Neural progenitor cell (in vitro differentiated cells): ENCODE measurements around the gene REPS1. TPM values are rescaled to one million over a fixed set of nuclear protein-coding genes. Genes with fewer than 3 reads are reported as not detected.

Source experiments
- DNase-seq: peaks from one replicate; pipeline ENCODE4 v3.0.0-alpha.2; 2016; ENCODE audit warnings: low spot score
- H2AFZ ChIP-seq: fragments of 200-600 bp; sonication (generic); replicated peaks from 2 replicates; pipeline ENCODE4 v1.6.1; 2016; ENCODE audit warnings: antibody characterized with exemption
- H3F3A ChIP-seq: fragments of 200-600 bp; sonication (generic); 2 replicates; pipeline ENCODE4 v1.6.1; 2016; ENCODE audit warnings: antibody characterized with exemption, low read depth
- H3K27ac ChIP-seq: fragments of 200-600 bp; sonication (generic); 2 replicates; pipeline ENCODE4 v1.5.1; 2016; ENCODE audit warnings: mild to moderate bottlenecking
- H3K27me3 ChIP-seq: fragments of 200-600 bp; sonication (generic); 2 replicates; pipeline ENCODE4 v1.6.1; 2016; ENCODE audit warnings: mild to moderate bottlenecking, moderate library complexity
- H3K36me3 ChIP-seq: fragments of 200-600 bp; sonication (generic); 2 replicates; pipeline ENCODE4 v1.5.1; 2016
- H3K4me1 ChIP-seq: fragments of 200-600 bp; sonication (generic); 2 replicates; pipeline ENCODE4 v1.6.1; 2016; ENCODE audit warnings: mixed run types
- H3K4me2 ChIP-seq: fragments of 200-600 bp; sonication (generic); 2 replicates; pipeline ENCODE4 v1.6.1; 2016
- H3K4me3 ChIP-seq: fragments of 200-600 bp; sonication (generic); 2 replicates; pipeline ENCODE4 v1.5.1; 2016
- H3K79me2 ChIP-seq: fragments of 200-600 bp; sonication (generic); 2 replicates; pipeline ENCODE4 v1.6.1; 2016; ENCODE audit warnings: low read depth
- H3K9ac ChIP-seq: fragments of 200-600 bp; sonication (generic); 2 replicates; pipeline ENCODE4 v1.6.1; 2016
- H3K9me3 ChIP-seq: fragments of 200-600 bp; sonication (generic); 2 replicates; pipeline ENCODE4 v1.5.1; 2016; ENCODE audit warnings: low read depth
- H4K20me1 ChIP-seq: fragments of 200-600 bp; sonication (generic); 2 replicates; pipeline ENCODE4 v1.6.1; 2016; ENCODE audit warnings: low read depth
- H3K27ac Mint-ChIP-seq: 3 replicates; pipeline ENCODE4 v1.8.0; 2021; ENCODE audit warnings: mixed read lengths
- H3K27me3 Mint-ChIP-seq: 2 replicates; pipeline ENCODE4 v1.8.0; 2022; ENCODE audit warnings: low read depth, mild to moderate bottlenecking, inconsistent platforms, moderate library complexity, mixed read lengths; ENCODE audit not compliant: insufficient read depth
- H3K36me3 Mint-ChIP-seq: 3 replicates; pipeline ENCODE4 v1.8.0; 2021; ENCODE audit warnings: mixed read lengths
- H3K4me1 Mint-ChIP-seq: 3 replicates; pipeline ENCODE4 v1.8.0; 2021; ENCODE audit warnings: mixed read lengths
- H3K4me3 Mint-ChIP-seq: 3 replicates; pipeline ENCODE4 v1.8.0; 2021; ENCODE audit warnings: mild to moderate bottlenecking, moderate library complexity, mixed read lengths
- H3K9me3 Mint-ChIP-seq: 3 replicates; pipeline ENCODE4 v1.8.0; 2020; ENCODE audit warnings: mixed read lengths
- CTCF ChIP-seq: fragments of 200-600 bp; sonication (generic); IDR thresholded peaks from 2 replicates; pipeline ENCODE4 v1.5.1; 2017; ENCODE audit warnings: antibody characterized with exemption, mild to moderate bottlenecking
- EZH2 ChIP-seq: fragments of 200-600 bp; sonication (generic); IDR thresholded peaks from 2 replicates; pipeline ENCODE4 v1.6.1; 2017; ENCODE audit warnings: antibody characterized with exemption, mild to moderate bottlenecking, moderate library complexity
- EZH2phosphoT487 ChIP-seq: fragments of 200-600 bp; sonication (generic); IDR thresholded peaks from 2 replicates; pipeline ENCODE4 v1.6.1; 2017; ENCODE audit warnings: antibody characterized with exemption
- total RNA-seq: library from RNA; depleted of rRNA; stranded (reverse); fragments of >200 nt; gene quantifications from 2 replicates; pipeline ENCODE4 v1.2.3, GENCODE V29; 2015; ENCODE audit warnings: low replicate concordance

REPS1 gene
- total RNA-seq, 1 donor from 2014 or later = 97.5 TPM

DNA sequence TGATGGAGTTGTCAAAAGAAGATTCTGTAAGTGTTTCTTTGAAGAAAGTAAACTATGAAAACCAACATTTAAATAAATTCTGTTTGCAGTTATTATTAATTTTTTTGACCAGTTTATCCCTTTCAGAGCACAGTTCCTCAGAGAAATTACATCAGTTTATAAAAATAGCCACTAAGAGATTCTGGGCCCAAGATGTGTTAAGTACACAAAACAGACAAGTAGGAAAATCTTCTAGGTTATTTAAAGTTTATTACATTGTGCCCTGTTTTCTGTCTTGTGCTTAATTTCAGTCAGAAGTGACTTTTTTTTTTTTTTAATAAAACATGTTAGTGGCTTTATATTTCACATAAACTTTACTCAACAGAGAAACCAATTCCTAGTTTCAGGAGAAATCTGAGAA lies 119.9 kb downstream of the REPS1 start:
- Histone ChIP-seq H3K4me3 (no peak overlapping the region), H3K36me3 (no peaks in the 10 kb centered on the region), H3K9me3 (no peaks in the 10 kb centered on the region), H3F3A (no peaks in the 10 kb centered on the region), H3K27me3 (no peaks in the 10 kb centered on the region), H2AFZ (peak overlapping the region; percentile 98), H3K9ac (no peak overlapping the region), H4K20me1 (no peaks in the 10 kb centered on the region), H3K79me2 (no peaks in the 10 kb centered on the region), H3K4me2 (no peak overlapping the region), H3K27ac (no peak overlapping the region), H3K4me1 (peaks cover 10% of the 10 kb centered on the region)
- no peaks in the 10 kb centered on the region for H3K36me3 Mint-ChIP-seq
- no peak overlapping the region for H3K4me3 Mint-ChIP-seq
- no peak for TF ChIP-seq EZH2
- no peak for TF ChIP-seq EZH2phosphoT487
- no peak for TF ChIP-seq CTCF
- no peak for DNase-seq
- no peaks in the 10 kb centered on the region for H3K27me3 Mint-ChIP-seq
- H3K4me1 Mint-ChIP-seq = peaks cover 19% of the 10 kb centered on the region
- H3K27ac Mint-ChIP-seq = no peak overlapping the region
- H3K9me3 Mint-ChIP-seq = no peaks in the 10 kb centered on the region

DNA sequence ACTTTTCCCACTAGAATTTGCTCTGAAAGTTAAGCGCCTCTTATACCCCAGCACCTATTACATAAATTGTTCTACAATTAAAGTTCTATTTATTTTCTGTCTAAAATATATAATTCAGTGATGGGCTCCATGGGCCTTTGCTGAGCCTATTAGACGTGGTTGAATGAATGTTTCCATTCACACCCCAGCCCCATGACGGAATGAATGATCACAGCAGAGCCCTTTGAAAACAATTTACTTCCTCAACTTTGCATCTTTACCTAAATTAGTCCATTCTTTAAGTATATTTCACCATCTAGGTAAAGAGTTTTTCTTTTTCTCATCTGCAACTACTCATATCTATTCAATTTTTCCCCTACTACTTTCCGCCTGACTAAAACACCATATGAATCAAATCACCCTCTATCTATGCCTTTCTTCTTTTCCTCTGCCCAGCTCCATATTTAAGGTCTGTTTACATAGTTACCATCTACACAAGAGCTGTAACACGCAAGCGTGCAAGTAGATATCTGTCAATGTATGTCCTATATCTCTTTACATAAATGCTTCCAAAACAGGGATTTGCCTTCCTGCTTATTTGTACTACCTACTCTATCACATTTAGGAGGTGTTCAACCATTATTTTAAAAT lies 122.5 kb downstream of the REPS1 start:
- Histone ChIP-seq H3K9ac (no peak overlapping the region), H3K4me1 (peaks cover 10% of the 10 kb centered on the region), H3K79me2 (no peaks in the 10 kb centered on the region), H3K9me3 (no peaks in the 10 kb centered on the region), H3K36me3 (no peaks in the 10 kb centered on the region), H4K20me1 (no peaks in the 10 kb centered on the region), H3K27ac (no peak overlapping the region), H3K27me3 (no peaks in the 10 kb centered on the region), H3K4me3 (no peak overlapping the region), H3K4me2 (no peak overlapping the region), H2AFZ (no peak overlapping the region), H3F3A (no peaks in the 10 kb centered on the region)
- TF ChIP-seq EZH2phosphoT487 (no peak), CTCF (no peak), EZH2 (no peak)
- peaks cover 29% of the 10 kb centered on the region for H3K4me1 Mint-ChIP-seq
- no peaks in the 10 kb centered on the region for H3K27me3 Mint-ChIP-seq
- no peak overlapping the region for H3K27ac Mint-ChIP-seq
- H3K4me3 Mint-ChIP-seq = no peak overlapping the region
- DNase-seq = no peak
- no peaks in the 10 kb centered on the region for H3K36me3 Mint-ChIP-seq
- peaks cover 2% of the 10 kb centered on the region for H3K9me3 Mint-ChIP-seq

DNA sequence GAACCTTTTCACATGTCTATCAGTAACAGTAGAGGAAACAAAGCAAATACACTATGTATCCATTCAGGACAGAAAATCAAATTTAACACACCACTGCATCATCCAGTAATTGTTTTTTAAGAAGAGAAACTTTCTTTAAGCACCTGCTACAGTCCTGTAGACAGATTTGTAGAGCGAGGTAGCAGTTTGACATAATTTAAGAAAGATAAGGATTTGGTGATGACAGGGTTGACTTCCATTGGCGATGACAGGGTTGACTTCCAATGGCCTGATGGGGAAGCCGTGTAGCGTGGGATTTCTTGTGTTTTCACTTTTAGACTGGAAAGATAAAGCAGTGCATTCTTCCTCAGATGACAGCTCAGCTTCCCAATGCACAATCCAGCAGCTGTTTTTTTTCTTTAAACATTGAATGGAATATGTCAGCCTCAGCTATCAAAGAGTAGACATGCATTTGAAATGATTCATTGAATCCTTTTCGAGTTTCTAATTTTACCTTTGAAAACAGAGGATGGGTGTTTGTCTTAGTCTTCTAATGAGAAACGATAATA lies 123.6 kb downstream of the REPS1 start:
- DNase-seq = no peak
- no peaks in the 10 kb centered on the region for H3K9me3 ChIP-seq
- no peaks in the 10 kb centered on the region for H3K36me3 ChIP-seq
- TF ChIP-seq CTCF = no peak
- no peak for TF ChIP-seq EZH2
- TF ChIP-seq EZH2phosphoT487 = no peak
- no peak overlapping the region for H3K4me2 ChIP-seq
- no peak overlapping the region for H3K4me3 ChIP-seq
- no peak overlapping the region for H3K9ac ChIP-seq
- H3K4me1 ChIP-seq = peaks cover 6% of the 10 kb centered on the region
- no peak overlapping the region for H2AFZ ChIP-seq
- H3K27ac ChIP-seq = no peak overlapping the region
- H3K79me2 ChIP-seq = no peaks in the 10 kb centered on the region
- H3K27me3 ChIP-seq = no peaks in the 10 kb centered on the region
- Mint-ChIP-seq H3K9me3 (peaks cover 2% of the 10 kb centered on the region), H3K27ac (no peak overlapping the region), H3K4me1 (peaks cover 27% of the 10 kb centered on the region), H3K27me3 (no peaks in the 10 kb centered on the region), H3K4me3 (no peak overlapping the region), H3K36me3 (no peaks in the 10 kb centered on the region)
- H3F3A ChIP-seq = no peaks in the 10 kb centered on the region
- H4K20me1 ChIP-seq = no peaks in the 10 kb centered on the region
